GM12878 (cell line): ENCODE measurements around the gene KLHL30. TPM values are rescaled to one million over a fixed set of nuclear protein-coding genes. Genes with fewer than 3 reads are reported as not detected.

Experiments
- ATAC-seq: fragments of 200-7000 bp; cut with Tn5 transposase; 3 replicates; pipeline ENCODE4 v1.9.1; 2020; ENCODE audit warnings: mild to moderate bottlenecking, moderate library complexity
- BruUV-seq: library from RNA; stranded (reverse); fragments of 400-500 nt; replicated peaks from 2 replicates; lab custom pipeline; 2021; lab: Mats Ljungman, UMichigan
- CTCF ChIA-PET: fragments of 300-600 bp; sonication (Branson Sonifier 250); formaldehyde crosslinking; extraction: SDS; loops from one replicate; lab custom pipeline; 2021; ENCODE audit warnings: inconsistent platforms; lab: Yijun Ruan, JAX
- POLR2A ChIA-PET: fragments of 350-600 bp; formaldehyde crosslinking; extraction: SDS; loops from one replicate; lab custom pipeline; 2021; ENCODE audit warnings: inconsistent platforms; lab: Charles Lee
- RAD21 ChIA-PET: fragments of 300-600 bp; sonication (Branson Sonifier 250); formaldehyde crosslinking; loops from one replicate; lab custom pipeline; 2023; ENCODE audit warnings: antibody characterized with exemption; ENCODE audit not compliant: unreplicated experiment; lab: Charles Lee
- SMC1A ChIA-PET: fragments of 300-600 bp; sonication (Branson Sonifier 250); formaldehyde crosslinking; loops from one replicate; lab custom pipeline; 2023; ENCODE audit not compliant: unreplicated experiment, uncharacterized antibody; lab: Charles Lee
- DNase-seq: peaks from one replicate; pipeline ENCODE4 v3.0.0-alpha.2; 2011; ENCODE audit warnings: low read depth, low spot score
- FAIRE-seq: peaks from 3 replicates; lab custom pipeline; 2011; peaks lifted over from hg19 to GRCh38; lab: Jason Lieb, UNC
- H2AFZ ChIP-seq: 2 replicates; pipeline ENCODE4 v1.6.0; 2011; ENCODE audit warnings: low read depth, low read length, control low read depth; ENCODE audit not compliant: control insufficient read depth
- H3K27ac ChIP-seq: 2 replicates; pipeline ENCODE4 v1.5.1; 2011; ENCODE audit warnings: control low read depth; ENCODE audit not compliant: control insufficient read depth, insufficient read depth
- H3K27me3 ChIP-seq, 2 experiments: replicated peaks in 1 of 2; 2 replicates each; pipeline versions ENCODE4 v1.6.0 to v1.6.1; 2011; ENCODE audit warnings: low read length in 1 of 2; ENCODE audit not compliant: control insufficient read depth in 2 of 2, insufficient read depth in 2 of 2
- H3K36me3 ChIP-seq, 2 experiments: 2 replicates each; pipeline ENCODE4 v1.5.1; 2011; ENCODE audit warnings: low read length in 1 of 2; ENCODE audit not compliant: control insufficient read depth in 2 of 2, insufficient read depth in 2 of 2
- H3K4me1 ChIP-seq: 2 replicates; pipeline ENCODE4 v1.6.1; 2011; ENCODE audit warnings: mild to moderate bottlenecking, low read length, moderate library complexity, mixed read lengths; ENCODE audit not compliant: control insufficient read depth, insufficient read depth
- H3K4me2 ChIP-seq: 2 replicates; pipeline ENCODE4 v1.6.0; 2011; ENCODE audit warnings: control low read depth; ENCODE audit not compliant: control insufficient read depth, insufficient read depth
- H3K4me3 ChIP-seq: fragments of 200-600 bp; sonication (generic); 2 replicates; pipeline ENCODE4 v1.5.1; 2016
- H3K79me2 ChIP-seq: 2 replicates; pipeline ENCODE4 v1.6.0; 2011; ENCODE audit warnings: low read length; ENCODE audit not compliant: control insufficient read depth, insufficient read depth
- H3K9ac ChIP-seq: 2 replicates; pipeline ENCODE4 v1.8.0; 2011; ENCODE audit warnings: low read length, control low read depth, mixed read lengths; ENCODE audit not compliant: control insufficient read depth, insufficient read depth
- H3K9me3 ChIP-seq: replicated peaks from 3 replicates; pipeline ENCODE4 v1.5.1; 2011; ENCODE audit warnings: mild to moderate bottlenecking, low read length; ENCODE audit not compliant: control insufficient read depth, insufficient read depth
- H4K20me1 ChIP-seq: 2 replicates; pipeline ENCODE4 v1.6.0; 2011; ENCODE audit not compliant: control insufficient read depth, insufficient read depth
- ATF7 ChIP-seq: fragments of 450-650 bp; IDR thresholded peaks from 2 replicates; pipeline ENCODE4 v1.6.1; 2016; ENCODE audit warnings: low read depth, mild to moderate bottlenecking
- BCL11A ChIP-seq: IDR thresholded peaks from 2 replicates; pipeline ENCODE4 v1.6.1; 2011; ENCODE audit warnings: low read depth, low read length
- DPF2 ChIP-seq: fragments of 450-650 bp; IDR thresholded peaks from 2 replicates; pipeline ENCODE4 v1.6.1; 2017; ENCODE audit warnings: mild to moderate bottlenecking
- MEF2B ChIP-seq: fragments of 450-650 bp; IDR thresholded peaks from 2 replicates; pipeline ENCODE4 v1.6.1; 2018; ENCODE audit warnings: mild to moderate bottlenecking, moderate library complexity; ENCODE audit not compliant: partially characterized antibody, poor library complexity, severe bottlenecking
- MYB ChIP-seq: fragments of 150-350 bp; IDR thresholded peaks from 2 replicates; pipeline ENCODE4 v1.6.1; 2014; ENCODE audit warnings: mild to moderate bottlenecking, low read depth, low read length, borderline replicate concordance
- NFYA ChIP-seq: IDR thresholded peaks from 2 replicates; pipeline ENCODE4 v1.6.1; 2011; ENCODE audit warnings: low read depth, mild to moderate bottlenecking, low read length, improper control_type of control experiment, borderline replicate concordance
- POLR2AphosphoS2 ChIP-seq: IDR thresholded peaks from 2 replicates; pipeline ENCODE4 v1.6.1; 2011; ENCODE audit warnings: low read depth, mild to moderate bottlenecking, low read length, improper control_type of control experiment, moderate library complexity
- SREBF1 ChIP-seq: IDR thresholded peaks from 2 replicates; pipeline ENCODE4 v1.6.1; 2012; ENCODE audit warnings: mild to moderate bottlenecking, low read length
- SUPT20H ChIP-seq: IDR thresholded peaks from 2 replicates; pipeline ENCODE4 v1.6.1; 2011; ENCODE audit warnings: low read depth, mild to moderate bottlenecking, low read length, moderate library complexity, borderline replicate concordance; ENCODE audit not compliant: control insufficient read depth
- ZZZ3 ChIP-seq: IDR thresholded peaks from 2 replicates; pipeline ENCODE4 v1.6.1; 2011; ENCODE audit warnings: low read depth; ENCODE audit not compliant: control insufficient read depth, insufficient read length
- WGBS: methylation state at CpG from one replicate; pipeline ENCODE4 v1.1.6; 2016; ENCODE audit warnings: low lambda C conversion rate; ENCODE audit not compliant: insufficient replicate concordance, insufficient coverage; ENCODE audit errors: missing lambda C conversion rate; 5-methylcytosine and 5-hydroxymethylcytosine counted together
- in situ Hi-C: fragments of 300-500 bp; cut with MboI; formaldehyde crosslinking; loops from 9 replicates; pipeline ENCODE4 v1.14.3; 2018; ENCODE audit warnings: mixed read lengths
- intact Hi-C: fragments of 100-400 bp; cut with micrococcal nuclease; formaldehyde crosslinking; loops from one replicate; pipeline ENCODE4 v1.14.2; 2022; ENCODE audit not compliant: unreplicated experiment
- polyA plus RNA-seq, 11 experiments: library from polyadenylated mRNA; depleted of rRNA in 4 of 11; unstranded in 6 of 11; stranded (reverse) in 5 of 11; fragments of >200 nt; fragmentation: Nextera tagmentation in 4 of 11; fragmentation: Illumina TruSeq in 1 of 11; extraction: Ambion mirVana in 4 of 11; extraction: Trizol in 1 of 11; gene quantifications; 1 replicate in 1 of 11; 2 replicates in 10 of 11; pipeline versions ENCODE4 v1.2.1 to v1.2.3, GENCODE V29; 2011 to 2016; ENCODE audit warnings: inconsistent platforms in 2 of 11, missing spikeins in 2 of 11, low read depth in 1 of 11
- total RNA-seq, 4 experiments: library from RNA; depleted of rRNA in 3 of 4; stranded (reverse); fragments of >200 nt in 3 of 4; fragmentation: Illumina TruSeq in 1 of 4; extraction: Trizol in 1 of 4; gene quantifications; 2 replicates each; pipeline versions ENCODE4 v1.2.1 to v1.2.3, GENCODE V29; 2013 to 2021
- TF ChIP-seq, protein P1 (sequence below): IDR thresholded peaks from 2 replicates; pipeline ENCODE4 v1.6.1; 2011; ENCODE audit warnings: mild to moderate bottlenecking, low read depth, low read length, moderate library complexity; ENCODE audit not compliant: insufficient replicate concordance
- TF ChIP-seq, protein P2 (sequence below): IDR thresholded peaks from 2 replicates; pipeline ENCODE4 v1.6.1; 2012; ENCODE audit warnings: mild to moderate bottlenecking, low read depth, low read length

The KLHL30 gene
- total and polyA plus RNA-seq, 10 of the 15 experiments (the other 5 are each of a cell fraction or from before 2014, with no cell fraction given), result 0.03 TPM; not detected in 9

DNA sequence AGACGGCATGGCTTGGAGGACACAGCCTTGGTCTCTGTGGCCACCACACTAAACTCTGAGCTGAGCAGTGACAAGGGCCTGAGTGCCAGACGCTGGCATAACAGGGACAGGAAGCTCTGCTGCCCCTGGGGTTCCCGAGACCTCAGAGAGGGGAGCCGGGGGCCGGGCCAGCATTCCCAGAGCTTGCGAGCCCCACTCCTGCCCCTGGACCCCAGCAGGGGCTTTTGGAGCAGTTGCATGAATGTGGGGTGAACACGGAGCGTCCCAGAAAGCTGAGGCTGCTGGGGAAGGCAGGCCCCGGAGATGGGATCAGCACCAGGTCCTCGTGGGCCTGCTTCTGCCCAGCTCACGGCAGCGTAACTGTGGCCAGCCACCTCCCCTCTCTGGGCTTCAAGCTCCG lies 12.7 kb downstream of the KLHL30 start (continued):
- TF ChIP-seq, protein P1, sequence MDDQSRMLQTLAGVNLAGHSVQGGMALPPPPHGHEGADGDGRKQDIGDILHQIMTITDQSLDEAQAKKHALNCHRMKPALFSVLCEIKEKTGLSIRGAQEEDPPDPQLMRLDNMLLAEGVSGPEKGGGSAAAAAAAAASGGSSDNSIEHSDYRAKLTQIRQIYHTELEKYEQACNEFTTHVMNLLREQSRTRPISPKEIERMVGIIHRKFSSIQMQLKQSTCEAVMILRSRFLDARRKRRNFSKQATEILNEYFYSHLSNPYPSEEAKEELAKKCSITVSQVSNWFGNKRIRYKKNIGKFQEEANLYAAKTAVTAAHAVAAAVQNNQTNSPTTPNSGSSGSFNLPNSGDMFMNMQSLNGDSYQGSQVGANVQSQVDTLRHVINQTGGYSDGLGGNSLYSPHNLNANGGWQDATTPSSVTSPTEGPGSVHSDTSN, result no peak
- TF ChIP-seq ATF7 (no peak), DPF2 (no peak), BCL11A (no peak)
- TF ChIP-seq, protein P2, sequence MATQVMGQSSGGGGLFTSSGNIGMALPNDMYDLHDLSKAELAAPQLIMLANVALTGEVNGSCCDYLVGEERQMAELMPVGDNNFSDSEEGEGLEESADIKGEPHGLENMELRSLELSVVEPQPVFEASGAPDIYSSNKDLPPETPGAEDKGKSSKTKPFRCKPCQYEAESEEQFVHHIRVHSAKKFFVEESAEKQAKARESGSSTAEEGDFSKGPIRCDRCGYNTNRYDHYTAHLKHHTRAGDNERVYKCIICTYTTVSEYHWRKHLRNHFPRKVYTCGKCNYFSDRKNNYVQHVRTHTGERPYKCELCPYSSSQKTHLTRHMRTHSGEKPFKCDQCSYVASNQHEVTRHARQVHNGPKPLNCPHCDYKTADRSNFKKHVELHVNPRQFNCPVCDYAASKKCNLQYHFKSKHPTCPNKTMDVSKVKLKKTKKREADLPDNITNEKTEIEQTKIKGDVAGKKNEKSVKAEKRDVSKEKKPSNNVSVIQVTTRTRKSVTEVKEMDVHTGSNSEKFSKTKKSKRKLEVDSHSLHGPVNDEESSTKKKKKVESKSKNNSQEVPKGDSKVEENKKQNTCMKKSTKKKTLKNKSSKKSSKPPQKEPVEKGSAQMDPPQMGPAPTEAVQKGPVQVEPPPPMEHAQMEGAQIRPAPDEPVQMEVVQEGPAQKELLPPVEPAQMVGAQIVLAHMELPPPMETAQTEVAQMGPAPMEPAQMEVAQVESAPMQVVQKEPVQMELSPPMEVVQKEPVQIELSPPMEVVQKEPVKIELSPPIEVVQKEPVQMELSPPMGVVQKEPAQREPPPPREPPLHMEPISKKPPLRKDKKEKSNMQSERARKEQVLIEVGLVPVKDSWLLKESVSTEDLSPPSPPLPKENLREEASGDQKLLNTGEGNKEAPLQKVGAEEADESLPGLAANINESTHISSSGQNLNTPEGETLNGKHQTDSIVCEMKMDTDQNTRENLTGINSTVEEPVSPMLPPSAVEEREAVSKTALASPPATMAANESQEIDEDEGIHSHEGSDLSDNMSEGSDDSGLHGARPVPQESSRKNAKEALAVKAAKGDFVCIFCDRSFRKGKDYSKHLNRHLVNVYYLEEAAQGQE, result no peak

DNA sequence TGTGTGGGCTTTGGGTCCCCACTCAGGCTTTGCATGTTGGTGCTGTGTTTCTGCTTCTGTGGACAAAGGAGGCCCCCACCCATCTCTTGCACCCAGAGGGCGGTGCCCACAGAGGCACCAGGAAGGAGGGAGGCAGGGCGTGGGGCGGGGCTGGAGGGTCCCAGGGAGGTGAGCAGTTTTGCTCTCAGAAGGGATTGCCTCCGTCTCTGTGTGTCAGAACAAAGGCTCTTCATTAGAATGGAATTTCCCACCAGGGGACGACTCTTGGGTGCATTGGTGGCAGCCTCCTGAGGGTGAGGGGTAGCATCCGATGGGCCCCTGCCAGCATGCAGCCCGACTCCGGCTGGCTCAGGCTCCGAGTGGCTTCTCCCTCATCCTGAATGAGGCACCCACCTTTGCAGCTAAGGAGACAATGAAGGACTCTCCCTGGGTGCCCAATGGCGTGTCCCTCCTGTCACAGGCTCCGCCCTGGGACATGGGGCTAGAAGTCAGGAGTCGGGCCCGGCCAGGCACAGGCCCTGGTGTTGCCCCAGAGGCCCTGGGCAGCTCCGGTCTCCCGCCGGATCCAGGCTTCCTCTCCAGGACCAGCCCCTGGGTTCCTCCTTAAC lies 13.3 kb downstream of the KLHL30 start:
- Histone ChIP-seq H2AFZ (no peak overlapping the region), H3K9ac (no peak overlapping the region), H3K4me3 (no peak overlapping the region), H3K36me3 (no peaks in the 10 kb centered on the region), H3K27me3 (no peaks in the 10 kb centered on the region), H3K4me1 (no peaks in the 10 kb centered on the region), H3K9me3 (no peaks in the 10 kb centered on the region), H3K4me2 (no peak overlapping the region), H3K79me2 (no peaks in the 10 kb centered on the region), H3K27ac (no peak overlapping the region), H4K20me1 (no peaks in the 10 kb centered on the region)
- ATAC-seq (no peak), FAIRE-seq (no peak), DNase-seq (no peak)
- SMC1A ChIA-PET, result no interaction called here
- 48% methylated on average over 13 of the region's 16 CpGs for WGBS
- RAD21 ChIA-PET, result interaction anchor here (0.7 kb wide), 2 partner anchors 87 to 278 kb away, joined by 3 read pairs; no protein-coding TSS in a partner anchor
- in situ Hi-C loops, result no loop called here
- no TSS peak for BruUV-seq
- TF ChIP-seq POLR2AphosphoS2, result no peak
- TF ChIP-seq SREBF1, result no peak
- TF ChIP-seq SUPT20H, result no peak
- no peak for TF ChIP-seq MYB
- no peak for TF ChIP-seq MEF2B
- TF ChIP-seq NFYA, result no peak
- TF ChIP-seq ZZZ3, result no peak
- POLR2A ChIA-PET, result no interaction called here
- intact Hi-C loops, result no loop called here
- CTCF ChIA-PET, result interaction anchor here (0.7 kb wide), 1 partner anchor 89 kb away, joined by 4 read pairs; no protein-coding TSS in a partner anchor
